Keratinocyte (primary cell): ENCODE measurements around the gene IFNA21. TPM values are rescaled to one million over a fixed set of nuclear protein-coding genes. Genes with fewer than 3 reads are reported as not detected.

ENCODE experiments used
- DNase-seq: peaks from one replicate; pipeline ENCODE4 v3.0.0-alpha.2; 2011; ENCODE audit warnings: low read depth, missing footprints, low spot score
- FAIRE-seq: peaks from 2 replicates; lab custom pipeline; 2011; peaks lifted over from hg19 to GRCh38; lab: Jason Lieb, UNC
- H2AFZ ChIP-seq: 2 replicates; pipeline ENCODE4 v1.6.0; 2012; ENCODE audit warnings: low read length, control low read depth, inconsistent platforms; ENCODE audit not compliant: control insufficient read depth
- H3K27ac ChIP-seq: 2 replicates; pipeline ENCODE4 v1.5.1; 2011; ENCODE audit warnings: low read length; ENCODE audit not compliant: control insufficient read depth, insufficient read depth
- H3K27me3 ChIP-seq: 3 replicates; pipeline ENCODE4 v1.6.0; 2011; ENCODE audit warnings: low read length; ENCODE audit not compliant: control insufficient read depth, insufficient read depth; ENCODE audit errors: extremely low read depth
- H3K36me3 ChIP-seq, 2 experiments: 2 replicates in 1 of 2; 3 replicates in 1 of 2; pipeline ENCODE4 v1.5.1; 2011; ENCODE audit warnings: low read length in 2 of 2, mild to moderate bottlenecking in 1 of 2; ENCODE audit not compliant: control insufficient read depth in 2 of 2, insufficient read depth in 2 of 2; ENCODE audit errors: extremely low read depth in 1 of 2
- H3K4me1 ChIP-seq: 3 replicates; pipeline ENCODE4 v1.5.1; 2011; ENCODE audit warnings: low read length; ENCODE audit not compliant: control insufficient read depth, insufficient read depth; ENCODE audit errors: extremely low read depth
- H3K4me2 ChIP-seq: 3 replicates; pipeline ENCODE4 v1.6.0; 2011; ENCODE audit warnings: low read depth, low read length; ENCODE audit not compliant: control insufficient read depth, insufficient read depth; ENCODE audit errors: extremely low read depth
- H3K4me3 ChIP-seq, 3 experiments: fragments of 200-600 bp in 1 of 3; sonication (generic) in 1 of 3; 2 replicates in 2 of 3; 3 replicates in 1 of 3; pipeline ENCODE4 v1.5.1; 2011 to 2016; ENCODE audit warnings: low read length in 3 of 3, mild to moderate bottlenecking in 3 of 3, control low read depth in 2 of 3, inconsistent platforms in 1 of 3, low read depth in 1 of 3, mixed read lengths in 1 of 3, mixed run types in 1 of 3, moderate library complexity in 1 of 3; ENCODE audit not compliant: control insufficient read depth in 2 of 3, insufficient read depth in 2 of 3; ENCODE audit errors: extremely low read depth in 1 of 3
- H3K79me2 ChIP-seq: 2 replicates; pipeline ENCODE4 v1.6.0; 2012; ENCODE audit warnings: low read length; ENCODE audit not compliant: control insufficient read depth, insufficient read depth
- H3K9ac ChIP-seq: 3 replicates; pipeline ENCODE4 v1.6.0; 2011; ENCODE audit warnings: low read length; ENCODE audit not compliant: control insufficient read depth, insufficient read depth; ENCODE audit errors: extremely low read depth
- H3K9me1 ChIP-seq: 3 replicates; pipeline ENCODE4 v1.6.0; 2011; ENCODE audit warnings: low read length; ENCODE audit not compliant: control insufficient read depth, insufficient read depth; ENCODE audit errors: extremely low read depth
- H3K9me3 ChIP-seq: 2 replicates; pipeline ENCODE4 v1.5.1; 2012; ENCODE audit warnings: low read depth, low read length; ENCODE audit not compliant: control insufficient read depth
- H4K20me1 ChIP-seq: 3 replicates; pipeline ENCODE4 v1.6.0; 2011; ENCODE audit warnings: low read length; ENCODE audit not compliant: control insufficient read depth, insufficient read depth; ENCODE audit errors: extremely low read depth
- CTCF ChIP-seq, 3 experiments: IDR thresholded peaks in 1 of 3; conservative IDR thresholded peaks in 1 of 3; optimal IDR thresholded peaks in 1 of 3; 2 replicates in 2 of 3; 3 replicates in 1 of 3; pipeline versions ENCODE3 to v1.5.1; 2011; ENCODE audit warnings: low read length in 3 of 3, mild to moderate bottlenecking in 3 of 3, moderate library complexity in 2 of 3, control low read depth in 1 of 3, inconsistent platforms in 1 of 3; ENCODE audit not compliant: insufficient read depth in 2 of 3; ENCODE audit errors: extremely low read depth in 1 of 3
- EZH2 ChIP-seq: IDR thresholded peaks from one replicate; pipeline ENCODE4 v1.6.1; 2012; ENCODE audit warnings: inconsistent platforms, mild to moderate bottlenecking, low read length, moderate library complexity
- dilution Hi-C: fragments of 300-500 bp; cut with MboI; formaldehyde crosslinking; loops from one replicate; pipeline ENCODE4 v1.7.0; 2020; ENCODE audit warnings: low sequenced_read_pairs; ENCODE audit not compliant: extremely low pct_ligation_motif_present
- polyA plus RNA-seq, 5 experiments: library from polyadenylated mRNA; depleted of rRNA in 3 of 5; stranded (reverse) in 3 of 5; stranded (forward) in 1 of 5; unstranded in 1 of 5; fragments of >200 nt; gene quantifications; 1 replicate in 1 of 5; 2 replicates in 3 of 5; 3 replicates in 1 of 5; pipeline versions ENCODE4 v1.2.1 to v1.2.3, GENCODE V29; 2011 to 2012; ENCODE audit warnings: missing spikeins in 2 of 5, low read depth in 1 of 5, low replicate concordance in 1 of 5
- small RNA-seq, 3 experiments: library from RNA; depleted of rRNA; stranded (forward); fragments of <200 nt; gene quantifications; one replicate each; pipeline ENCODE3, GENCODE V24; 2012; ENCODE audit warnings: low read depth in 3 of 3, low replicate concordance in 1 of 3; ENCODE audit not compliant: insufficient read length in 3 of 3

Gene IFNA21
- polyA plus RNA-seq, 1 donor (not counting 4 experiments of a cell fraction or from before 2014, with no cell fraction given): not detected

GRCh38 chr9:21121079-21121478, 45.4 kb downstream of the IFNA21 start:
- no peak overlapping the region for H3K4me2 ChIP-seq
- no peak overlapping the region for H3K4me3 ChIP-seq
- dilution Hi-C loops: no loop called here
- H3K9me1 ChIP-seq: no peaks in the 10 kb centered on the region
- no peak overlapping the region for H3K9ac ChIP-seq
- no peaks in the 10 kb centered on the region for H3K4me1 ChIP-seq
- FAIRE-seq (no peak), DNase-seq (no peak)
- no peaks in the 10 kb centered on the region for H3K79me2 ChIP-seq
- no peaks in the 10 kb centered on the region for H4K20me1 ChIP-seq
- H3K9me3 ChIP-seq: no peaks in the 10 kb centered on the region
- no peak for TF ChIP-seq EZH2
- no peak for TF ChIP-seq CTCF (optimal IDR thresholded peaks at IDR 0.05 in 1 of 3, IDR thresholded peaks at IDR 0.05 in 1 of 3, conservative IDR thresholded peaks at IDR 0.05 in 1 of 3; ENCODE audit: extremely low read depth in 1 of 3, insufficient read depth in 2 of 3, low read length in 3 of 3)
- H2AFZ ChIP-seq: no peak overlapping the region
- H3K27ac ChIP-seq: no peak overlapping the region
- H3K36me3 ChIP-seq: no peaks in the 10 kb centered on the region
- peaks cover 17% of the 10 kb centered on the region for H3K27me3 ChIP-seq

- no peaks in the 10 kb centered on the region for H4K20me1 ChIP-seq
- no peaks in the 10 kb centered on the region for H3K4me1 ChIP-seq
- no peak for FAIRE-seq
- H3K9me1 ChIP-seq: no peaks in the 10 kb centered on the region
- no peaks in the 10 kb centered on the region for H3K9me3 ChIP-seq
- H3K4me3 ChIP-seq: no peak overlapping the region
- H3K9ac ChIP-seq: no peak overlapping the region
- no peak overlapping the region for H3K4me2 ChIP-seq
- H3K79me2 ChIP-seq: no peaks in the 10 kb centered on the region
- dilution Hi-C loops: no loop called here
- DNase-seq: no peak
- H3K27me3 ChIP-seq: peaks cover 17% of the 10 kb centered on the region
- TF ChIP-seq CTCF (optimal IDR thresholded peaks at IDR 0.05 in 1 of 3, IDR thresholded peaks at IDR 0.05 in 1 of 3, conservative IDR thresholded peaks at IDR 0.05 in 1 of 3; ENCODE audit: extremely low read depth in 1 of 3, insufficient read depth in 2 of 3, low read length in 3 of 3) (no peak), EZH2 (no peak)
- no peaks in the 10 kb centered on the region for H3K36me3 ChIP-seq
- H3K27ac ChIP-seq: no peak overlapping the region
- no peak overlapping the region for H2AFZ ChIP-seq
Observed at GRCh38 chr9:21119093-21119770, 47.2 kb downstream of the IFNA21 start.

Small RNA genes within 50 kb of the gene (small RNA-seq; reads per million reads assigned to genes)
- gene RF00019: 0 reads per million in 3 experiments

Other genes with a start within 250 kb of the IFNA21 start
- 7.3 to 10.4 TPM (median 9.4 TPM) in 3 replicates for gene HACD4, start 135.0 kb downstream of the IFNA21 start, polyA plus RNA-seq
- gene IFNB1, start 88.7 kb downstream of the IFNA21 start, polyA plus RNA-seq: 0.07 TPM in 1 of 3 replicates, not detected in the others
- not detected in 3 replicates for gene IFNW1, start 24.8 kb downstream of the IFNA21 start, polyA plus RNA-seq
- not detected in 3 replicates for gene IFNA4, start 20.9 kb upstream of the IFNA21 start, polyA plus RNA-seq
- gene IFNA7, start 35.5 kb upstream of the IFNA21 start, polyA plus RNA-seq: not detected in 3 replicates
- not detected in 3 replicates for gene IFNA10, start 40.5 kb upstream of the IFNA21 start, polyA plus RNA-seq
- gene IFNA16, start 50.7 kb upstream of the IFNA21 start, polyA plus RNA-seq: not detected in 3 replicates
- gene IFNA17, start 61.6 kb upstream of the IFNA21 start, polyA plus RNA-seq: not detected in 3 replicates
- not detected in 3 replicates for gene IFNA14, start 73.3 kb upstream of the IFNA21 start, polyA plus RNA-seq
- gene IFNA5, start 138.7 kb upstream of the IFNA21 start, polyA plus RNA-seq: not detected in 3 replicates
- gene KLHL9, start 168.7 kb upstream of the IFNA21 start, polyA plus RNA-seq: 13.5 to 18.7 TPM (median 16.8 TPM) in 3 replicates
- not detected in 3 replicates for gene IFNA6, start 184.2 kb upstream of the IFNA21 start, polyA plus RNA-seq
- not detected in 3 replicates for gene IFNA13, start 201.4 kb upstream of the IFNA21 start, polyA plus RNA-seq
- gene IFNA2, start 218.7 kb upstream of the IFNA21 start, polyA plus RNA-seq: not detected in 3 replicates
- gene IFNA8, start 242.5 kb upstream of the IFNA21 start, polyA plus RNA-seq: not detected in 3 replicates